ENCODE results near the gene RNASE3. TPM values are rescaled to one million over a fixed set of nuclear protein-coding genes. Genes with fewer than 3 reads are reported as not detected.
"Not testable (repeated sequence)": the region's sequence is repeated elsewhere in the genome, so short reads cannot be mapped to it uniquely, and the experiment has no call there.

RNASE3 gene
- total RNA-seq, 1 donor, result not detected

GRCh38 chr14:20905676-20906075 is 14.5 kb downstream of the RNASE3 start:
- Histone ChIP-seq H4K20me1 (ENCODE audit: insufficient read depth, low read length) (no peaks in the 10 kb centered on the region), H3K4me2 (ENCODE audit: insufficient read depth, low read length) (no peak overlapping the region), H3K79me2 (ENCODE audit: insufficient read depth, low read length) (no peaks in the 10 kb centered on the region), H3K36me3 (ENCODE audit: insufficient read depth, low read length) (no peaks in the 10 kb centered on the region), H3K27me3 (ENCODE audit: insufficient read depth, low read length) (no peaks in the 10 kb centered on the region), H3K9me3 (ENCODE audit: low read depth, low read length) (no peaks in the 10 kb centered on the region), H3K27ac (ENCODE audit: low read depth, low read length) (no peak overlapping the region), H3K4me1 (ENCODE audit: insufficient read depth, low read length) (no peaks in the 10 kb centered on the region), H3K4me3 (ENCODE audit: insufficient read depth, low read length) (no peak overlapping the region), H2AFZ (ENCODE audit: low read length) (no peak overlapping the region)
- no peak for TF ChIP-seq CTCF (IDR thresholded peaks at IDR 0.05; ENCODE audit: extremely low read depth, low read depth, low read length)
- no peak for DNase-seq (ENCODE audit: insufficient read length, low spot score, missing footprints)

- no peaks in the 10 kb centered on the region for H3K27me3 ChIP-seq (ENCODE audit: insufficient read depth, low read length)
- DNase-seq (ENCODE audit: insufficient read length, low spot score, missing footprints), result no peak
- TF ChIP-seq CTCF (IDR thresholded peaks at IDR 0.05; ENCODE audit: extremely low read depth, low read depth, low read length), result no peak
- H3K36me3 ChIP-seq (ENCODE audit: insufficient read depth, low read length), result no peaks in the 10 kb centered on the region
- H3K79me2 ChIP-seq (ENCODE audit: insufficient read depth, low read length), result no peaks in the 10 kb centered on the region
- no peak overlapping the region for H3K4me2 ChIP-seq (ENCODE audit: insufficient read depth, low read length)
- H2AFZ ChIP-seq (ENCODE audit: low read length), result no peak overlapping the region
- H3K9me3 ChIP-seq (ENCODE audit: low read depth, low read length), result no peaks in the 10 kb centered on the region
- no peaks in the 10 kb centered on the region for H4K20me1 ChIP-seq (ENCODE audit: insufficient read depth, low read length)
- no peak overlapping the region for H3K4me3 ChIP-seq (ENCODE audit: insufficient read depth, low read length)
- no peak overlapping the region for H3K27ac ChIP-seq (ENCODE audit: low read depth, low read length)
- no peaks in the 10 kb centered on the region for H3K4me1 ChIP-seq (ENCODE audit: insufficient read depth, low read length)
Observed at GRCh38 chr14:20907214-20907613, 16.0 kb downstream of the RNASE3 start.

- H3K9me3 ChIP-seq (ENCODE audit: low read depth, low read length); H2AFZ ChIP-seq (ENCODE audit: low read length); H3K27ac ChIP-seq (ENCODE audit: low read depth, low read length); H3K36me3 ChIP-seq (ENCODE audit: insufficient read depth, low read length); H3K4me2 ChIP-seq (ENCODE audit: insufficient read depth, low read length); DNase-seq (ENCODE audit: insufficient read length, low spot score, missing footprints); H3K4me3 ChIP-seq (ENCODE audit: insufficient read depth, low read length); H3K79me2 ChIP-seq (ENCODE audit: insufficient read depth, low read length); H3K27me3 ChIP-seq (ENCODE audit: insufficient read depth, low read length); H3K4me1 ChIP-seq (ENCODE audit: insufficient read depth, low read length); H4K20me1 ChIP-seq (ENCODE audit: insufficient read depth, low read length): not testable (repeated sequence)
Observed at GRCh38 chr14:20910822-20911221, 19.6 kb downstream of the RNASE3 start.

GRCh38 chr14:20919038-20919756 is 28.0 kb downstream of the RNASE3 start:
- H3K36me3 ChIP-seq (ENCODE audit: insufficient read depth, low read length); H3K4me1 ChIP-seq (ENCODE audit: insufficient read depth, low read length); H3K27ac ChIP-seq (ENCODE audit: low read depth, low read length); H2AFZ ChIP-seq (ENCODE audit: low read length); H3K4me2 ChIP-seq (ENCODE audit: insufficient read depth, low read length); DNase-seq (ENCODE audit: insufficient read length, low spot score, missing footprints); H3K9me3 ChIP-seq (ENCODE audit: low read depth, low read length); H3K79me2 ChIP-seq (ENCODE audit: insufficient read depth, low read length); H3K4me3 ChIP-seq (ENCODE audit: insufficient read depth, low read length); H4K20me1 ChIP-seq (ENCODE audit: insufficient read depth, low read length); H3K27me3 ChIP-seq (ENCODE audit: insufficient read depth, low read length): not testable (repeated sequence)

GRCh38 chr14:20923766-20924297 is 32.6 kb downstream of the RNASE3 start:
- H4K20me1 ChIP-seq (ENCODE audit: insufficient read depth, low read length); H3K27me3 ChIP-seq (ENCODE audit: insufficient read depth, low read length); H3K4me3 ChIP-seq (ENCODE audit: insufficient read depth, low read length); H3K79me2 ChIP-seq (ENCODE audit: insufficient read depth, low read length); H3K9me3 ChIP-seq (ENCODE audit: low read depth, low read length); H3K4me1 ChIP-seq (ENCODE audit: insufficient read depth, low read length); H2AFZ ChIP-seq (ENCODE audit: low read length); H3K36me3 ChIP-seq (ENCODE audit: insufficient read depth, low read length); H3K27ac ChIP-seq (ENCODE audit: low read depth, low read length); DNase-seq (ENCODE audit: insufficient read length, low spot score, missing footprints); H3K4me2 ChIP-seq (ENCODE audit: insufficient read depth, low read length): not testable (repeated sequence)

Measured in osteoblast (primary cell).